Left lung (tissue), 10 donors: Measurements from ENCODE around the gene MMAA. TPM values are rescaled to one million over a fixed set of nuclear protein-coding genes. Genes with fewer than 3 reads are reported as not detected.
"Not testable (repeated sequence)": the region's sequence is repeated elsewhere in the genome, so short reads cannot be mapped to it uniquely, and the experiment has no call there.

ENCODE experiments used
- ATAC-seq: fragments of 200-7000 bp; cut with Tn5 transposase; one replicate; pipeline ENCODE4 v1.9.1; 2020; ENCODE audit warnings: moderate library complexity
- DNase-seq, 4 donors: peaks; one replicate each; pipeline ENCODE4 v3.0.0-alpha.2; 2013 to 2020
- H3K27ac ChIP-seq, 2 donors: fragments of 200-600 bp; sonication (generic) in 1 of 2; one replicate each; pipeline versions ENCODE4 v1.5.0 to v1.8.0; 2020 to 2021
- H3K27me3 ChIP-seq, 2 donors: fragments of 200-600 bp; sonication (generic) in 1 of 2; one replicate each; pipeline versions ENCODE4 v1.5.0 to v1.8.0; 2020 to 2021
- H3K36me3 ChIP-seq, 2 donors: fragments of 200-600 bp; sonication (generic) in 1 of 2; one replicate each; pipeline versions ENCODE4 v1.5.0 to v1.8.0; 2020 to 2021
- H3K4me1 ChIP-seq, 2 donors: fragments of 200-600 bp; one replicate each; pipeline ENCODE4 v1.8.0; 2021
- H3K4me3 ChIP-seq, 2 donors: fragments of 200-600 bp; sonication (generic) in 1 of 2; one replicate each; pipeline versions ENCODE4 v1.5.0 to v1.8.0; 2020 to 2021; ENCODE audit warnings: mild to moderate bottlenecking in 1 of 2
- H3K9me3 ChIP-seq, 2 donors: fragments of 200-600 bp; sonication (generic) in 1 of 2; one replicate each; pipeline versions ENCODE4 v1.5.0 to v1.8.0; 2020 to 2021
- intact Hi-C, 2 donors: fragments of 100-400 bp; cut with DNase I; formaldehyde crosslinking; loops; one replicate each; pipeline versions ENCODE4 v1.11.2 to v1.14.2; 2022
- polyA plus RNA-seq, 6 donors: library from polyadenylated mRNA; unstranded; fragments of 120-200 nt; gene quantifications; one replicate each; pipeline ENCODE4 v1.2.1, GENCODE V29; 2013; ENCODE audit not compliant: insufficient read length in 6 of 6
- total RNA-seq, 2 donors: library from RNA; stranded (reverse); fragmentation: NEBNext Ultra II Directional; extraction: Animal tissue kit (Norgen Biotek cat#: 25700); gene quantifications; one replicate each; pipeline ENCODE4 v1.2.1, GENCODE V29; 2021
- TF ChIP-seq, protein P1 (sequence below), 2 donors: fragments of 200-600 bp; sonication (generic) in 1 of 2; IDR thresholded peaks; one replicate each; pipeline versions ENCODE4 v1.5.0 to v1.8.0; 2021; ENCODE audit warnings: antibody characterized with exemption in 2 of 2
- donor health status: DM: no; HTN: yes; CAD: no.
- donor health status: DM: no; HTN: no; CAD: no.

Gene MMAA
- total and polyA plus RNA-seq, 8 donors: 6.5 to 10.3 (median 8.1) TPM

DNA sequence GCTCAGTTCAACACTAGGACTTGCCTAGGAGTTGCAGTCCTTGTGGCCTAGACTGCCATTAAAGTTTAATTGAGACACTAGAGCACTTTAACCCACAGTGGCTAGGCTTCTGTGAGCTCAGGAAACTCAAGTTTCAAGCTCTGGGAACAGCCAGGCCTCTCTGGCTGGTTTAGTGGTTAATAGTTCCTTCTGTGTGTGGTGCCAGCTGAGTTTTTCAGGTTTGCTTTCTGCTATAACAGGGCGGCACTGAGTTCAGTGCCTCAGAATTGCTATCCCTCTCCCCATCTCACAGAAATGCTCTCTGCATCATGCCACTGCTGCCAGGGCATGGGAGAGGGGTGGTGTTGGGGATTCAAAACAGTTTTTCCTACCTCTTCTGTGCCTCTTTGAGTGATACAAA lies 15.9 kb downstream of the MMAA start:
- Histone ChIP-seq H3K4me3 (no peak overlapping the region), H3K27me3 (no peaks in the 10 kb centered on the region), H3K4me1 (no peaks in the 10 kb centered on the region), H3K9me3 (no peaks in the 10 kb centered on the region), H3K27ac (no peak overlapping the region), H3K36me3 (peaks cover 0 to 27% of the 10 kb centered on the region in 2 donors)
- intact Hi-C loops: no loop called here
- DNase-seq (no peak), ATAC-seq (no peak)
- TF ChIP-seq, protein P1, sequence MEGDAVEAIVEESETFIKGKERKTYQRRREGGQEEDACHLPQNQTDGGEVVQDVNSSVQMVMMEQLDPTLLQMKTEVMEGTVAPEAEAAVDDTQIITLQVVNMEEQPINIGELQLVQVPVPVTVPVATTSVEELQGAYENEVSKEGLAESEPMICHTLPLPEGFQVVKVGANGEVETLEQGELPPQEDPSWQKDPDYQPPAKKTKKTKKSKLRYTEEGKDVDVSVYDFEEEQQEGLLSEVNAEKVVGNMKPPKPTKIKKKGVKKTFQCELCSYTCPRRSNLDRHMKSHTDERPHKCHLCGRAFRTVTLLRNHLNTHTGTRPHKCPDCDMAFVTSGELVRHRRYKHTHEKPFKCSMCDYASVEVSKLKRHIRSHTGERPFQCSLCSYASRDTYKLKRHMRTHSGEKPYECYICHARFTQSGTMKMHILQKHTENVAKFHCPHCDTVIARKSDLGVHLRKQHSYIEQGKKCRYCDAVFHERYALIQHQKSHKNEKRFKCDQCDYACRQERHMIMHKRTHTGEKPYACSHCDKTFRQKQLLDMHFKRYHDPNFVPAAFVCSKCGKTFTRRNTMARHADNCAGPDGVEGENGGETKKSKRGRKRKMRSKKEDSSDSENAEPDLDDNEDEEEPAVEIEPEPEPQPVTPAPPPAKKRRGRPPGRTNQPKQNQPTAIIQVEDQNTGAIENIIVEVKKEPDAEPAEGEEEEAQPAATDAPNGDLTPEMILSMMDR (IDR thresholded peaks at IDR 0.05): no peak

DNA sequence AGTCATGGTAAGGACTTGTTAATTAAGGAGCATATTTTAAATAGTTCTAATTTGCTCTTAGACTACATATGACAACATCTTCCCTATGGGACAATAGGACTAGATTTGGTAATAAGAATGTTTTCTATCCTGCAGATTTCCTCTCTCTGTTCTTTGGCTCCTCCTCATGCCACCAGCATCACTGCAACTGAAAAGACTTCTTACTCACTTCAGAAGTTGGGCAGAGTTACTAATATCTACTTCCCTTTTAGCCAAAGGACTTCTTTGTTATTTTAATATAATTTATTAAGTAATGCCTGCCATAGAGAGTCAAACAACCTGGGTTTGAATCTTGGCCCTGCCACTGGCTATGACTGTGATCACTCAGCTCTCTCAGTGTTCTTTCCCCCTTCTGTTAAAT lies 16.4 kb downstream of the MMAA start:
- TF ChIP-seq, protein P1 (IDR thresholded peaks at IDR 0.05): no peak
- H3K36me3 ChIP-seq: peaks cover 0 to 32% of the 10 kb centered on the region in 2 donors
- H3K4me3 ChIP-seq: no peak overlapping the region
- intact Hi-C loops: no loop called here
- H3K9me3 ChIP-seq: no peaks in the 10 kb centered on the region
- DNase-seq (no peak), ATAC-seq (no peak)
- no peaks in the 10 kb centered on the region for H3K4me1 ChIP-seq
- no peak overlapping the region for H3K27ac ChIP-seq
- no peaks in the 10 kb centered on the region for H3K27me3 ChIP-seq

DNA sequence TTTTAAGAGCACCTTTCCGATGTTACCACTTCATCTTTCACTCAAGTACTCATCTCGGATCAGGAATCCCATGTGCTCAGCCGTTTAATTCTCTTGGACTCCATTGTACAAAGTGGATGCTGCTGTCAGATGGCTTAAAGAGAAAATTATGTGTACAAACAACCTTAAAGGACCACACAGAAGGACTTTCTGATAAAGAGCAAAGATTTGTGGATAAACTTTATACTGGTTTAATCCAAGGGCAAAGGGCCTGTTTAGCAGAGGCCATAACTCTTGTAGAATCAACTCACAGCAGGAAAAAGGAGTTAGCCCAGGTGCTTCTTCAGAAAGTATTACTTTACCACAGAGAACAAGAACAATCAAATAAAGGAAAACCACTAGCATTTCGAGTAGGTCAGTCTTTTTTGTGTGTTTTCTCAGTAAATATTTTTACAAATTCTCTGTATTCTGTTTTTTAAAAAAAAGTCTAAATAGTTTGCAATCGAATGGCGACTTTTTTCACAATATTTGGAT lies 20.1 kb downstream of the MMAA start:
- ATAC-seq (no peak), DNase-seq (no peak)
- no peak overlapping the region for H3K27ac ChIP-seq
- no peaks in the 10 kb centered on the region for H3K9me3 ChIP-seq
- no peak overlapping the region for H3K4me3 ChIP-seq
- H3K4me1 ChIP-seq: no peaks in the 10 kb centered on the region
- no peaks in the 10 kb centered on the region for H3K27me3 ChIP-seq
- peaks cover 0 to 26% of the 10 kb centered on the region in 2 donors for H3K36me3 ChIP-seq
- TF ChIP-seq, protein P1 (IDR thresholded peaks at IDR 0.05): no peak
- intact Hi-C loops: no loop called here

DNA sequence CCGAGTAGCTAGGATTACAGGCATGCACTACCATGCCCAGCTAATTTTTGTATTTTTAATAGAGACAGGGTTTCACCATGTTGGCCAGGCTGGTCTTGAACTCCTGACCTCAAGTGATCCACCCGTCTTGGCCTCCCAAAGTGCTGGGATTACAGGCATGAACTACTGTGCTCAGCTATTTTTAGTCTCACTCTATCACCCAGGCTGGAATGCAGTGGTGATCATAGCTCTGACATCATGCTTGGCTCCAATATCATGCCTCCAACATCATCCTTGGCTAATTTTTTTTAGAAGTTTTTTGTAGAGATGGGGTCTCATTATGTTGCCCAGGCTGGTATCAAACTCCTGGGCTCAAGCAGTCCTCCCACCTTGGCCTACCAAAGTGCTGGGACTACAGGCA lies 21.1 kb downstream of the MMAA start:
- ATAC-seq, H3K27me3 ChIP-seq, H3K9me3 ChIP-seq, intact Hi-C loops, H3K27ac ChIP-seq, H3K4me1 ChIP-seq, H3K4me3 ChIP-seq, DNase-seq: not testable (repeated sequence)
- peaks cover 0 to 23% of the 10 kb centered on the region in 2 donors for H3K36me3 ChIP-seq

DNA sequence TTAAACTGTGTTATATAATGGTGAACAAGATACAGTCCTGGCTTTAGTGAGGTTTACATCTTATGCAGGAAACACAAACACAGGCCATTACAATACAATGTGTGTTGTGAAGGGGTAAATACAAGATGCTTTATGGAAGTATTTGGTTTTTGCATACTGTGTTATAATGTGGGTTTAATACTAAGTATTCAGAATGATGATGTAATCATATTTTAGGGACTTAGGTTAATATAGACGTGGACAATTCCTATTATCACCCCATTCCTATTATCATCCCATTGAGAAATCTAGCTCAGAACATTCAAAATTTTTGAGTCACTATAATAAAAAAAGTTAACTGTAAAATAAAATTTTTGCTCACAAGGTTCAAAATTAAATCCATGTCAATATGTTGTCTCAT lies 24.1 kb downstream of the MMAA start:
- H3K4me3 ChIP-seq: no peak overlapping the region
- intact Hi-C loops: no loop called here
- no peak overlapping the region for H3K27ac ChIP-seq
- H3K27me3 ChIP-seq: no peaks in the 10 kb centered on the region
- TF ChIP-seq, protein P1 (IDR thresholded peaks at IDR 0.05): no peak
- no peaks in the 10 kb centered on the region for H3K9me3 ChIP-seq
- peaks cover 0 to 36% of the 10 kb centered on the region in 2 donors for H3K36me3 ChIP-seq
- no peak for ATAC-seq
- no peak for DNase-seq
- H3K4me1 ChIP-seq: no peaks in the 10 kb centered on the region

DNA sequence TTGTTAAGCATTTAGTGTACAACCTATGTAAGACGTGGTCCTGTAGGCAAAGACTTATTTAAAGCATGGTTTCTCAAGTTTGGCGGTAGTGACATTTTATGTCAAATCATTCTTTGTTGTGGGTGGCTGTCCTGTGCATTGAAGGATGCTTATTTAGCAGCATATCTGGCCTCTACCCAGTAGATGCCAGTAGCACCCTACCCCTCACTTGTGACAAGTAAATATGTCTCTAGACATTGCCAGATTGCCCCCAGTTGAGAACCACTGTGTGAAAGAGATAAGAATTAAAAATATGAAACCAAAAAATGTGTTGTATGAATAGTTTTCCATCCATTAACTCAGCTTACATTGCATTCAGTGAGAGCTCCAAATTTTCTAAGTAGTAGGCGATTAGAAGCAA lies 25.5 kb downstream of the MMAA start:
- H3K4me1 ChIP-seq: no peaks in the 10 kb centered on the region
- H3K9me3 ChIP-seq: no peaks in the 10 kb centered on the region
- no peaks in the 10 kb centered on the region for H3K27me3 ChIP-seq
- H3K36me3 ChIP-seq: peaks cover 0 to 33% of the 10 kb centered on the region in 2 donors
- TF ChIP-seq, protein P1 (IDR thresholded peaks at IDR 0.05): no peak
- intact Hi-C loops: no loop called here
- no peak overlapping the region for H3K27ac ChIP-seq
- ATAC-seq: no peak
- DNase-seq: no peak
- H3K4me3 ChIP-seq: no peak overlapping the region
